ENCODE results near the gene MRPS10. TPM values are rescaled to one million over a fixed set of nuclear protein-coding genes. Genes with fewer than 3 reads are reported as not detected.

MRPS10 gene
- 10 to 100 TPM; 32.1 to 41.6 (median 32.6) TPM for polyA plus RNA-seq (ENCODE audit: insufficient read length in 3 of 3)
- long read RNA-seq, donor 1, transcript MRPS10-201 (7 exons, 2,110 nt), result major isoform, 5 of 5 reads
- long read RNA-seq, donor 1, partial matches to known transcripts, result 0 of 5 reads
- long read RNA-seq, donor 1, other reads (novel, unspliced or antisense), result 0 of 5 reads
- long read RNA-seq, donor 2, transcript MRPS10-201 (7 exons, 2,110 nt), result major isoform, 14 of 14 reads
- long read RNA-seq, donor 2, partial matches to known transcripts, result 0 of 14 reads
- long read RNA-seq, donor 2, other reads (novel, unspliced or antisense), result 0 of 14 reads
- long read RNA-seq, donor 3, transcript MRPS10-201 (7 exons, 2,110 nt), result major isoform, 27 of 35 reads
- long read RNA-seq, donor 3, partial matches to known transcripts, result 8 of 35 reads
- long read RNA-seq, donor 3, other reads (novel, unspliced or antisense), result 0 of 35 reads
- long read RNA-seq, donor 4, transcript MRPS10-201 (7 exons, 2,110 nt), result major isoform, 12 of 12 reads
- long read RNA-seq, donor 4, partial matches to known transcripts, result 0 of 12 reads
- long read RNA-seq, donor 4, other reads (novel, unspliced or antisense), result 0 of 12 reads
- long read RNA-seq, donor 5, result 0 reads
- long read RNA-seq, donor 6, transcript MRPS10-201 (7 exons, 2,110 nt), result major isoform, 13 of 13 reads
- long read RNA-seq, donor 6, partial matches to known transcripts, result 0 of 13 reads
- long read RNA-seq, donor 6, other reads (novel, unspliced or antisense), result 0 of 13 reads
- long read RNA-seq, donor 7, transcript MRPS10-201 (7 exons, 2,110 nt), result major isoform, 20 of 51 reads
- long read RNA-seq, donor 7, partial matches to known transcripts, result 22 of 51 reads
- long read RNA-seq, donor 7, other reads (novel, unspliced or antisense), result 9 of 51 reads
- long read RNA-seq, donor 8, result 0 reads
- long read RNA-seq, donor 9, transcript MRPS10-201 (7 exons, 2,110 nt), result major isoform, 16 of 16 reads
- long read RNA-seq, donor 9, partial matches to known transcripts, result 0 of 16 reads
- long read RNA-seq, donor 9, other reads (novel, unspliced or antisense), result 0 of 16 reads
- long read RNA-seq, donor 10, transcript MRPS10-201 (7 exons, 2,110 nt), result major isoform, 23 of 23 reads
- long read RNA-seq, donor 10, partial matches to known transcripts, result 0 of 23 reads
- long read RNA-seq, donor 10, other reads (novel, unspliced or antisense), result 0 of 23 reads
- long read RNA-seq, donor 11, transcript MRPS10-201 (7 exons, 2,110 nt), result major isoform, 17 of 17 reads
- long read RNA-seq, donor 11, partial matches to known transcripts, result 0 of 17 reads
- long read RNA-seq, donor 11, other reads (novel, unspliced or antisense), result 0 of 17 reads
- long read RNA-seq, donor 12, transcript MRPS10-201 (7 exons, 2,110 nt), result major isoform, 7 of 7 reads
- long read RNA-seq, donor 12, partial matches to known transcripts, result 0 of 7 reads
- long read RNA-seq, donor 12, other reads (novel, unspliced or antisense), result 0 of 7 reads
- long read RNA-seq, donor 13, result 0 reads
- long read RNA-seq, donor 14, transcript MRPS10-201 (7 exons, 2,110 nt), result major isoform, 20 of 20 reads
- long read RNA-seq, donor 14, partial matches to known transcripts, result 0 of 20 reads
- long read RNA-seq, donor 14, other reads (novel, unspliced or antisense), result 0 of 20 reads
- long read RNA-seq, donor 15, transcript MRPS10-201 (7 exons, 2,110 nt), result major isoform, 5 of 5 reads
- long read RNA-seq, donor 15, partial matches to known transcripts, result 0 of 5 reads
- long read RNA-seq, donor 15, other reads (novel, unspliced or antisense), result 0 of 5 reads
- long read RNA-seq, donor 16, transcript MRPS10-201 (7 exons, 2,110 nt), result major isoform, 60 of 60 reads
- long read RNA-seq, donor 16, partial matches to known transcripts, result 0 of 60 reads
- long read RNA-seq, donor 16, other reads (novel, unspliced or antisense), result 0 of 60 reads

- peak; percentile 73 to 95 (median 90) for DNase-seq (ENCODE audit: extremely low read depth in 1 of 11, low read depth in 9 of 11, low spot score in 4 of 11)
Measured at GRCh38 chr6:42217519-42218367, at the start of gene MRPS10. MRPS10 (minus strand) TSS chr6:42217861; CDS start chr6:42217849, 12 bp downstream.

GRCh38 chr6:42266538-42266937 is 48.9 kb upstream of the MRPS10 start:
- no peak for DNase-seq (ENCODE audit: extremely low read depth in 1 of 11, low read depth in 9 of 11, low spot score in 4 of 11)

GRCh38 chr6:42264852-42265390 is 47.3 kb upstream of the MRPS10 start:
- DNase-seq (ENCODE audit: extremely low read depth in 1 of 11, low read depth in 9 of 11, low spot score in 4 of 11), result no peak

- no peak for DNase-seq (ENCODE audit: extremely low read depth in 1 of 11, low read depth in 9 of 11, low spot score in 4 of 11)
Measured at GRCh38 chr6:42264162-42264851, 46.6 kb upstream of the MRPS10 start.

GRCh38 chr6:42263165-42263728 is 45.6 kb upstream of the MRPS10 start:
- no peak for DNase-seq (ENCODE audit: extremely low read depth in 1 of 11, low read depth in 9 of 11, low spot score in 4 of 11)

GRCh38 chr6:42260972-42261371 is 43.3 kb upstream of the MRPS10 start:
- no peak for DNase-seq (ENCODE audit: extremely low read depth in 1 of 11, low read depth in 9 of 11, low spot score in 4 of 11)

GRCh38 chr6:42260396-42260888 is 42.8 kb upstream of the MRPS10 start:
- DNase-seq (ENCODE audit: extremely low read depth in 1 of 11, low read depth in 9 of 11, low spot score in 4 of 11), result no peak

GRCh38 chr6:42259841-42260395 is 42.3 kb upstream of the MRPS10 start:
- no peak for DNase-seq (ENCODE audit: extremely low read depth in 1 of 11, low read depth in 9 of 11, low spot score in 4 of 11)

GRCh38 chr6:42259286-42259685 is 41.6 kb upstream of the MRPS10 start:
- no peak for DNase-seq (ENCODE audit: extremely low read depth in 1 of 11, low read depth in 9 of 11, low spot score in 4 of 11)

- no peak for DNase-seq (ENCODE audit: extremely low read depth in 1 of 11, low read depth in 9 of 11, low spot score in 4 of 11)
Measured at GRCh38 chr6:42257614-42258013, 40.0 kb upstream of the MRPS10 start.

GRCh38 chr6:42257063-42257462 is 39.4 kb upstream of the MRPS10 start:
- peak in 1 of 11 donors; percentile 47 for DNase-seq (ENCODE audit: extremely low read depth in 1 of 11, low read depth in 9 of 11, low spot score in 4 of 11)

GRCh38 chr6:42255050-42255449 is 37.4 kb upstream of the MRPS10 start:
- no peak for DNase-seq (ENCODE audit: extremely low read depth in 1 of 11, low read depth in 9 of 11, low spot score in 4 of 11)

- no peak for DNase-seq (ENCODE audit: extremely low read depth in 1 of 11, low read depth in 9 of 11, low spot score in 4 of 11)
Measured at GRCh38 chr6:42254505-42254904, 36.8 kb upstream of the MRPS10 start.

GRCh38 chr6:42251911-42252637 is 34.4 kb upstream of the MRPS10 start:
- DNase-seq (ENCODE audit: extremely low read depth in 1 of 11, low read depth in 9 of 11, low spot score in 4 of 11), result peak in 3 of 11 donors; percentile 42 to 59 (median 43)

- DNase-seq (ENCODE audit: extremely low read depth in 1 of 11, low read depth in 9 of 11, low spot score in 4 of 11), result no peak
Measured at GRCh38 chr6:42251500-42251899, 33.8 kb upstream of the MRPS10 start.
